Panc1 (cell line): Measurements from ENCODE around the gene SNTA1. TPM values are rescaled to one million over a fixed set of nuclear protein-coding genes. Genes with fewer than 3 reads are reported as not detected.
A peak's percentile ranks its signal among the peaks of the same experiment; 100 is the strongest.

Experiments used
- ATAC-seq: fragments of 200-7000 bp; cut with Tn5 transposase; 2 replicates; pipeline ENCODE4 v1.9.1; 2020; ENCODE audit warnings: mild to moderate bottlenecking, moderate library complexity
- BruUV-seq: library from RNA; stranded (reverse); fragments of 400-500 nt; replicated peaks from 2 replicates; lab custom pipeline; 2021; lab: Mats Ljungman, UMichigan
- CTCF ChIA-PET: fragments of 300-600 bp; sonication (Branson Sonifier 250); formaldehyde crosslinking; loops from one replicate; lab custom pipeline; 2022; ENCODE audit warnings: antibody characterized with exemption; lab: Charles Lee
- POLR2A ChIA-PET: fragments of 300-600 bp; sonication (Branson Sonifier 250); formaldehyde crosslinking; loops from one replicate; lab custom pipeline; 2022; ENCODE audit warnings: antibody characterized with exemption; lab: Charles Lee
- DNase-seq: peaks from one replicate; pipeline ENCODE4 v3.0.0-alpha.2; 2010; ENCODE audit warnings: low read depth, low spot score
- H3K27ac ChIP-seq: 2 replicates; pipeline ENCODE4 v1.5.1; 2011; ENCODE audit warnings: mild to moderate bottlenecking, low read length, inconsistent platforms
- H3K27me3 ChIP-seq: fragments of 200-500 bp; sonication (Bioruptor generic); 2 replicates; pipeline ENCODE4 v1.6.0; 2014; ENCODE audit warnings: low read length, inconsistent platforms; ENCODE audit not compliant: control insufficient read depth, insufficient read depth
- H3K36me3 ChIP-seq: fragments of 200-500 bp; sonication (Bioruptor generic); 2 replicates; pipeline ENCODE4 v1.5.1; 2014; ENCODE audit warnings: inconsistent platforms, mild to moderate bottlenecking, low read length, moderate library complexity; ENCODE audit not compliant: control insufficient read depth, insufficient read depth
- H3K4me1 ChIP-seq: 2 replicates; pipeline ENCODE4 v1.5.1; 2011; ENCODE audit warnings: inconsistent platforms, mild to moderate bottlenecking, low read length, moderate library complexity; ENCODE audit not compliant: control insufficient read depth, insufficient read depth
- H3K4me3 ChIP-seq, 2 experiments: 2 replicates each; pipeline ENCODE4 v1.5.1; 2011 to 2012; ENCODE audit warnings: low read depth in 2 of 2, low read length in 2 of 2, mild to moderate bottlenecking in 2 of 2, inconsistent platforms in 1 of 2, moderate library complexity in 1 of 2
- H3K9me3 ChIP-seq: fragments of 200-500 bp; sonication (Bioruptor generic); 2 replicates; pipeline ENCODE4 v1.5.1; 2014; ENCODE audit warnings: low read depth, mild to moderate bottlenecking, inconsistent platforms, low read length, moderate library complexity; ENCODE audit not compliant: control insufficient read depth, insufficient read depth
- CTCF ChIP-seq: fragments of 450-650 bp; IDR thresholded peaks from 2 replicates; pipeline ENCODE4 v1.5.1; 2017; ENCODE audit warnings: mild to moderate bottlenecking
- POLR2AphosphoS5 ChIP-seq: IDR thresholded peaks from 2 replicates; pipeline ENCODE4 v1.6.1; 2012; ENCODE audit warnings: mild to moderate bottlenecking, low read depth, low read length, moderate library complexity
- REST ChIP-seq, 2 experiments: IDR thresholded peaks; 2 replicates each; pipeline ENCODE4 v1.6.1; 2011 to 2012; ENCODE audit warnings: low read depth in 2 of 2, control low read depth in 1 of 2, low read length in 1 of 2, mild to moderate bottlenecking in 1 of 2, moderate library complexity in 1 of 2; ENCODE audit not compliant: insufficient read depth in 1 of 2
- SIN3A ChIP-seq: IDR thresholded peaks from 2 replicates; pipeline ENCODE4 v1.6.1; 2012; ENCODE audit warnings: low read depth, mild to moderate bottlenecking, low read length, moderate library complexity, borderline replicate concordance; ENCODE audit not compliant: insufficient read depth
- TCF7L2 ChIP-seq: IDR thresholded peaks from 2 replicates; pipeline ENCODE4 v1.6.1; 2011; ENCODE audit warnings: mild to moderate bottlenecking, low read depth, low read length, inconsistent platforms
- in situ Hi-C: cut with HindIII; loops from 2 replicates; pipeline ENCODE4 v1.10.0; 2016; ENCODE audit warnings: low sequenced_read_pairs, low pct_unique_long_range_greater_than_20kb
- intact Hi-C: fragments of 100-400 bp; cut with micrococcal nuclease; formaldehyde crosslinking; loops from one replicate; pipeline ENCODE4 v1.10.0; 2022; ENCODE audit not compliant: unreplicated experiment
- total RNA-seq: library from RNA; stranded (reverse); gene quantifications from one replicate; pipeline ENCODE4 v1.2.1, GENCODE V29; 2021; ENCODE audit not compliant: unreplicated experiment

The SNTA1 gene
- total RNA-seq, 1 experiment from 2014 or later: 12.0 TPM

- DNase-seq: no peak
- intact Hi-C loops: no loop called here
- no peaks in the 10 kb centered on the region for H3K27me3 ChIP-seq
- no peaks in the 10 kb centered on the region for H3K36me3 ChIP-seq
- no peak overlapping the region for H3K27ac ChIP-seq
- peak overlapping the region in 1 of 2 experiments; percentile 70; a peak in 1 of 4 replicates for H3K4me3 ChIP-seq
- no peaks in the 10 kb centered on the region for H3K9me3 ChIP-seq
- POLR2A ChIA-PET: no interaction called here
- CTCF ChIA-PET: interaction anchor here (0.6 kb wide), 2 partner anchors 45 to 857 kb away, joined by 3 read pairs; partner anchors contain the start of gene CBFA2T2
- H3K4me1 ChIP-seq: no peaks in the 10 kb centered on the region
- TF ChIP-seq REST (IDR thresholded peaks at IDR 0.05; ENCODE audit: insufficient read depth in 1 of 2, low read depth in 2 of 2, low read length in 1 of 2) (no peak), POLR2AphosphoS5 (no peak), SIN3A (no peak), CTCF (no peak), TCF7L2 (no peak)
- 0 out of 2 replicates have a peak, but pooled peaks have one; percentile 22 for ATAC-seq
- no TSS peak for BruUV-seq
- in situ Hi-C loops: no loop called here
These were observed 1.4 kb upstream of the SNTA1 start for GRCh38 chr20:33444797-33445560.

- ATAC-seq (peak; percentile 54), DNase-seq (no peak)
- intact Hi-C loops (no loop called here), in situ Hi-C loops (no loop called here)
- Histone ChIP-seq H3K27me3 (no peaks in the 10 kb centered on the region), H3K9me3 (no peaks in the 10 kb centered on the region), H3K36me3 (no peaks in the 10 kb centered on the region), H3K4me3 (peak overlapping the region; percentile 43 to 70), H3K27ac (no peak overlapping the region), H3K4me1 (no peaks in the 10 kb centered on the region)
- BruUV-seq: no TSS peak
- ChIA-PET CTCF (interaction anchor here (0.9 kb wide), 1 partner anchor 14 kb away, joined by 4 read pairs; no protein-coding TSS in a partner anchor), POLR2A (interaction anchor here (0.6 kb wide), 1 partner anchor 70 kb away, joined by 14 read pairs; no protein-coding TSS in a partner anchor)
- TF ChIP-seq CTCF (no peak), TCF7L2 (peak; percentile 59; the same call in 1 of the 2 replicates)
These were observed 504 bp downstream of the SNTA1 start for GRCh38 chr20:33443006-33443511.
